Hair follicle dermal papilla cell (primary cell): ENCODE data around the gene FAM81A. TPM values are rescaled to one million over a fixed set of nuclear protein-coding genes. Genes with fewer than 3 reads are reported as not detected.

Experiments used
- small RNA-seq: library from RNA; depleted of rRNA; stranded (forward); fragments of <200 nt; gene quantifications from one replicate; pipeline ENCODE3, GENCODE V24; 2012
- total RNA-seq: library from RNA; depleted of rRNA; stranded (reverse); fragments of >200 nt; gene quantifications from 2 replicates; pipeline ENCODE4 v1.2.3, GENCODE V29; 2012

Gene FAM81A
- 0.12 and 0.16 TPM in 2 replicates for total RNA-seq

DNA sequence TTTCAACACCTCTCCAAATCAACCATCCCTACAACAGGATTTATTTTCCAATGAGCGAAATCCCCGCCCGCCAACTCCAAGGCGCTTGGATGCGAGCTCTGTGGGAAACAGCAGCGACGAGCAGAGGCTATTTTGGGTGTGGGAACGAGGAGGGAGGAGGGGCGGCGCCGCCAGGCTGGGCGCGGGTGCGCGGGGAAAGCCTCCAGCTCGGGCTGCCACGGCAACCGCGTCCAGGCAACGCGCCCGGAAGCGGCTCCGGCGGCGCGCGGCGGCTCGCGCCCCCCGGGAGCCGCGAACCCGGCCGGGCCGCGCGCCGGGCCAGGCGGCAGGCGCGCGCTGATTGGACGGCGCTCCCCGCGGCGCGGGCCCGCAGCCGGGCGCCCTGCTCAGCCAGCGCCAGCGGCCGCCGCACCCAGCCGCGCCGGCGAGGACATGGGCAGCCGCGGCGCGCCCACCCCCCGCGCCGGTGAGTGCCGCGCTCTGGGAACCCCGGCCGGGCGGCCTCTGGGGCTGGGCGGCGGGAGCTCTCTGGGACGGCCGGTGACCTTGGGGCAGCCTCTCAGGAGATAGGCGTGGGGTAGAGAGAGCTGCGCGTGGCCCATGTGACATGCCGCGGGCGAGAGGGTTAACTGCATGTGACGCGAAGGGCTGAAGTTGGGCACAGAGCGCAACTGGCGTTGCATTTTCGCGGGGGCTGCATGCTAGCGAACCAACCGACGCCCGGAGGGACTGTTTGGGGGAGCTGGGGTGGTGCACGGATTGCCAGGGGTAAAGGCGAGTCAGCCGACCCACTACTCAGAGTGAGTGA lies at the start of gene FAM81A:
FAM81A (plus strand) TSS at position 370 of the 808 bp plus-strand sequence. CDS start 20,441 bp downstream, outside the sequence.

Small RNAs within 50 kb of the gene (small RNA-seq; reads per million reads assigned to genes)
- gene RF00019 = not detected

Other genes starting within 250 kb of the FAM81A start
- gene LDHAL6B, start 231.3 kb upstream of the FAM81A start, total RNA-seq = not detected in 2 replicates
- 155 and 165 TPM in 2 replicates for gene MYO1E, start 65.3 kb upstream of the FAM81A start, total RNA-seq
- not detected in 2 replicates for gene GCNT3, start 173.6 kb downstream of the FAM81A start, total RNA-seq
- 18.0 and 23.5 TPM in 2 replicates for gene GTF2A2, start 219.3 kb downstream of the FAM81A start, total RNA-seq